Peyer's patch (tissue), 4 donors: ENCODE data around the gene F2RL1.

Source experiments
- POLR2A ChIP-seq, 2 donors: fragments of 450-650 bp; IDR thresholded peaks; one replicate each; pipeline ENCODE4 v1.5.1; 2017; ENCODE audit warnings: antibody characterized with exemption in 2 of 2, mild to moderate bottlenecking in 2 of 2, moderate library complexity in 2 of 2
- TF ChIP-seq, protein P1 (sequence below), 6 experiments: fragments of 450-650 bp in 4 of 6; fragments of 200-600 bp in 2 of 6; sonication (generic) in 1 of 6; IDR thresholded peaks; one replicate each; pipeline ENCODE4 v1.5.1; 2017 to 2019; ENCODE audit warnings: antibody characterized with exemption in 6 of 6, mild to moderate bottlenecking in 3 of 6, moderate library complexity in 1 of 6

- TF ChIP-seq, protein P1, sequence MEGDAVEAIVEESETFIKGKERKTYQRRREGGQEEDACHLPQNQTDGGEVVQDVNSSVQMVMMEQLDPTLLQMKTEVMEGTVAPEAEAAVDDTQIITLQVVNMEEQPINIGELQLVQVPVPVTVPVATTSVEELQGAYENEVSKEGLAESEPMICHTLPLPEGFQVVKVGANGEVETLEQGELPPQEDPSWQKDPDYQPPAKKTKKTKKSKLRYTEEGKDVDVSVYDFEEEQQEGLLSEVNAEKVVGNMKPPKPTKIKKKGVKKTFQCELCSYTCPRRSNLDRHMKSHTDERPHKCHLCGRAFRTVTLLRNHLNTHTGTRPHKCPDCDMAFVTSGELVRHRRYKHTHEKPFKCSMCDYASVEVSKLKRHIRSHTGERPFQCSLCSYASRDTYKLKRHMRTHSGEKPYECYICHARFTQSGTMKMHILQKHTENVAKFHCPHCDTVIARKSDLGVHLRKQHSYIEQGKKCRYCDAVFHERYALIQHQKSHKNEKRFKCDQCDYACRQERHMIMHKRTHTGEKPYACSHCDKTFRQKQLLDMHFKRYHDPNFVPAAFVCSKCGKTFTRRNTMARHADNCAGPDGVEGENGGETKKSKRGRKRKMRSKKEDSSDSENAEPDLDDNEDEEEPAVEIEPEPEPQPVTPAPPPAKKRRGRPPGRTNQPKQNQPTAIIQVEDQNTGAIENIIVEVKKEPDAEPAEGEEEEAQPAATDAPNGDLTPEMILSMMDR (IDR thresholded peaks at IDR 0.05) = no peak
- TF ChIP-seq POLR2A (IDR thresholded peaks at IDR 0.05) = no peak
Measured at GRCh38 chr5:76801159-76801802, 17.5 kb upstream of the F2RL1 start.
